IMR-90 (cell line): ENCODE measurements around the gene ZNF598. TPM values are rescaled to one million over a fixed set of nuclear protein-coding genes. Genes with fewer than 3 reads are reported as not detected.
A peak's percentile ranks its signal among the peaks of the same experiment; 100 is the strongest.

Experiments
- ATAC-seq: fragments of 200-7000 bp; cut with Tn5 transposase; 2 replicates; pipeline ENCODE4 v1.9.1; 2020; ENCODE audit warnings: low read depth, mild to moderate bottlenecking, moderate library complexity
- BruUV-seq: library from RNA; stranded (reverse); fragments of 400-500 nt; replicated peaks from 2 replicates; lab custom pipeline; 2021; lab: Mats Ljungman, UMichigan
- CTCF ChIA-PET: fragments of 300-600 bp; formaldehyde crosslinking; extraction: SDS; loops from one replicate; lab custom pipeline; 2021; ENCODE audit warnings: antibody characterized with exemption; lab: Yijun Ruan, JAX
- POLR2A ChIA-PET: fragments of 300-600 bp; sonication (Branson Sonifier 250); formaldehyde crosslinking; loops from one replicate; lab custom pipeline; 2022; ENCODE audit warnings: antibody characterized with exemption; ENCODE audit not compliant: unreplicated experiment; lab: Charles Lee
- DNase-seq: peaks from one replicate; pipeline ENCODE4 v3.0.0; 2013
- H2AFZ ChIP-seq: replicated peaks from 2 replicates; pipeline ENCODE3; 2013; ENCODE audit warnings: low read length, mild to moderate bottlenecking; ENCODE audit not compliant: poor library complexity
- H2AK5ac ChIP-seq: 2 replicates; pipeline ENCODE4 v1.6.1; 2013; ENCODE audit warnings: low read depth, low read length, inconsistent platforms
- H2AK9ac ChIP-seq: replicated peaks from 2 replicates; pipeline ENCODE3; 2013; ENCODE audit warnings: mild to moderate bottlenecking, low read depth, low read length, moderate library complexity; ENCODE audit not compliant: poor library complexity
- H2BK120ac ChIP-seq: 2 replicates; pipeline ENCODE4 v1.6.1; 2013; ENCODE audit warnings: low read depth, low read length, inconsistent platforms
- H2BK15ac ChIP-seq: 3 replicates; pipeline ENCODE4 v1.6.1; 2013; ENCODE audit warnings: low read depth, low read length, inconsistent platforms
- H2BK20ac ChIP-seq: 2 replicates; pipeline ENCODE4 v1.6.1; 2013; ENCODE audit warnings: low read depth, mild to moderate bottlenecking, inconsistent platforms, low read length, moderate library complexity
- H2BK5ac ChIP-seq: 2 replicates; pipeline ENCODE4 v1.6.1; 2013; ENCODE audit warnings: mild to moderate bottlenecking, low read depth, low read length, inconsistent platforms; ENCODE audit not compliant: poor library complexity, severe bottlenecking
- H3K14ac ChIP-seq: replicated peaks from 2 replicates; pipeline ENCODE4 v1.6.1; 2013; ENCODE audit warnings: low read depth, low read length, inconsistent platforms
- H3K18ac ChIP-seq: 2 replicates; pipeline ENCODE4 v1.6.1; 2013; ENCODE audit warnings: low read depth, low read length, control low read depth
- H3K23ac ChIP-seq: 2 replicates; pipeline ENCODE4 v1.6.1; 2013; ENCODE audit warnings: low read depth, low read length, inconsistent platforms
- H3K27ac ChIP-seq: 2 replicates; pipeline ENCODE4 v1.5.1; 2013; ENCODE audit warnings: mild to moderate bottlenecking, control low read depth, low read length; ENCODE audit not compliant: insufficient read depth
- H3K27me3 ChIP-seq: 2 replicates; pipeline ENCODE4 v1.6.1; 2013; ENCODE audit warnings: low read length; ENCODE audit not compliant: control insufficient read depth, insufficient read depth
- H3K36me3 ChIP-seq: 2 replicates; pipeline ENCODE4 v1.6.1; 2013; ENCODE audit warnings: low read length, mixed read lengths; ENCODE audit not compliant: control insufficient read depth, insufficient read depth
- H3K4ac ChIP-seq: 2 replicates; pipeline ENCODE4 v1.6.1; 2013; ENCODE audit warnings: low read depth, low read length, inconsistent platforms
- H3K4me1 ChIP-seq: 2 replicates; pipeline ENCODE4 v1.6.1; 2013; ENCODE audit warnings: low read length, mixed read lengths; ENCODE audit not compliant: control insufficient read depth, insufficient read depth
- H3K4me2 ChIP-seq: 2 replicates; pipeline ENCODE4 v1.6.1; 2013; ENCODE audit warnings: low read depth, mild to moderate bottlenecking, control low read depth, low read length, moderate library complexity
- H3K4me3 ChIP-seq: 2 replicates; pipeline ENCODE4 v1.5.1; 2013; ENCODE audit warnings: low read depth, mild to moderate bottlenecking, control low read depth, low read length, moderate library complexity; ENCODE audit not compliant: insufficient read depth
- H3K56ac ChIP-seq: 2 replicates; pipeline ENCODE4 v1.6.1; 2013; ENCODE audit warnings: low read length, inconsistent platforms; ENCODE audit not compliant: insufficient read depth; ENCODE audit errors: extremely low read depth
- H3K79me1 ChIP-seq, 2 experiments: 2 replicates each; pipeline ENCODE4 v1.6.1; 2013; ENCODE audit warnings: low read length in 2 of 2, inconsistent platforms in 1 of 2, low read depth in 1 of 2
- H3K9ac ChIP-seq: 2 replicates; pipeline ENCODE4 v1.6.1; 2013; ENCODE audit warnings: low read depth, low read length, control low read depth
- H3K9me1 ChIP-seq: 2 replicates; pipeline ENCODE4 v1.6.1; 2013; ENCODE audit warnings: low read length, inconsistent platforms; ENCODE audit not compliant: insufficient read depth
- H3K9me3 ChIP-seq: 2 replicates; pipeline ENCODE4 v1.6.1; 2013; ENCODE audit warnings: low read length; ENCODE audit not compliant: control insufficient read depth, insufficient read depth
- H4K20me1 ChIP-seq: 2 replicates; pipeline ENCODE4 v1.6.1; 2013; ENCODE audit warnings: low read length, inconsistent platforms; ENCODE audit not compliant: insufficient read depth
- H4K5ac ChIP-seq: 2 replicates; pipeline ENCODE4 v1.6.1; 2013; ENCODE audit warnings: mild to moderate bottlenecking, low read depth, low read length, control low read depth
- H4K8ac ChIP-seq, 2 experiments: 2 replicates each; pipeline ENCODE4 v1.6.1; 2013; ENCODE audit warnings: low read depth in 2 of 2, low read length in 2 of 2, control low read depth in 1 of 2, inconsistent platforms in 1 of 2
- H4K91ac ChIP-seq: 2 replicates; pipeline ENCODE4 v1.6.1; 2013; ENCODE audit warnings: low read depth, low read length, inconsistent platforms; ENCODE audit not compliant: insufficient read depth
- BHLHE40 ChIP-seq: fragments of 150-350 bp; IDR thresholded peaks from 2 replicates; pipeline ENCODE4 v1.6.1; 2016; ENCODE audit warnings: mild to moderate bottlenecking, low read depth, low read length
- CHD1 ChIP-seq: IDR thresholded peaks from 2 replicates; pipeline ENCODE4 v1.6.1; 2012; ENCODE audit warnings: low read depth, low read length, improper control_type of control experiment
- FOS ChIP-seq: fragments of 150-350 bp; IDR thresholded peaks from 2 replicates; pipeline ENCODE4 v1.6.1; 2016; ENCODE audit warnings: low read depth, low read length
- MAFK ChIP-seq: IDR thresholded peaks from 2 replicates; pipeline ENCODE4 v1.6.1; 2012; ENCODE audit warnings: low read depth, low read length, improper control_type of control experiment
- MAZ ChIP-seq: IDR thresholded peaks from 2 replicates; pipeline ENCODE4 v1.6.1; 2012; ENCODE audit warnings: low read depth, mild to moderate bottlenecking, low read length, improper control_type of control experiment, moderate library complexity, borderline replicate concordance
- MXI1 ChIP-seq: IDR thresholded peaks from 2 replicates; pipeline ENCODE4 v1.6.1; 2012; ENCODE audit warnings: low read depth, mild to moderate bottlenecking, low read length, moderate library complexity, borderline replicate concordance
- NFE2L2 ChIP-seq: fragments of 150-350 bp; IDR thresholded peaks from 2 replicates; pipeline ENCODE4 v1.6.1; 2016; ENCODE audit warnings: low read depth, mild to moderate bottlenecking, low read length
- POLR2A ChIP-seq: IDR thresholded peaks from 2 replicates; pipeline ENCODE4 v1.6.1; 2012; ENCODE audit warnings: mild to moderate bottlenecking, low read depth, low read length
- RCOR1 ChIP-seq: IDR thresholded peaks from 2 replicates; pipeline ENCODE4 v1.6.1; 2012; ENCODE audit warnings: mild to moderate bottlenecking, low read length, improper control_type of control experiment; ENCODE audit not compliant: insufficient replicate concordance
- SMC3 ChIP-seq: fragments of 150-350 bp; IDR thresholded peaks from 2 replicates; pipeline ENCODE4 v1.6.1; 2016; ENCODE audit warnings: low read depth, mild to moderate bottlenecking, antibody characterized with exemption, low read length, moderate library complexity
- WGBS, 2 experiments: methylation state at CpG; one replicate each; pipeline versions ENCODE4 v1.1.5 to v1.1.7; 2013; ENCODE audit warnings: missing lambda C conversion rate in 2 of 2; ENCODE audit not compliant: insufficient read length in 1 of 2; ENCODE audit errors: extremely low coverage in 2 of 2; 5-methylcytosine and 5-hydroxymethylcytosine counted together
- dilution Hi-C: fragments of 300-500 bp; cut with HindIII; formaldehyde crosslinking; loops from one replicate; pipeline ENCODE4 v1.14.3; 2018; ENCODE audit warnings: low sequenced_read_pairs; ENCODE audit not compliant: unreplicated experiment
- in situ Hi-C: fragments of 300-500 bp; cut with MboI; formaldehyde crosslinking; loops from 3 replicates; pipeline ENCODE4 v1.14.3; 2019; ENCODE audit warnings: low sequenced_read_pairs, inconsistent platforms, mixed read lengths
- intact Hi-C: fragments of 100-400 bp; cut with micrococcal nuclease; formaldehyde crosslinking; loops from 2 replicates; pipeline ENCODE4 v1.10.0; 2022
- polyA plus RNA-seq, 3 experiments: library from polyadenylated mRNA; depleted of rRNA; stranded (reverse); fragments of >200 nt; gene quantifications; 2 replicates each; pipeline ENCODE4 v1.2.3, GENCODE V29; 2012; ENCODE audit warnings: low replicate concordance in 1 of 3
- total RNA-seq: library from RNA; depleted of rRNA; stranded (reverse); fragments of >200 nt; gene quantifications from 2 replicates; pipeline ENCODE4 v1.2.3, GENCODE V29; 2012
- TF ChIP-seq, protein P1 (sequence below): fragments of 150-350 bp; IDR thresholded peaks from 2 replicates; pipeline ENCODE4 v1.6.1; 2017; ENCODE audit warnings: mild to moderate bottlenecking, antibody characterized with exemption, low read length, low read depth

The ZNF598 gene
- total and polyA plus RNA-seq, 2 of the 4 experiments (the other 2 are of a cell fraction): 3.4 to 36.4 TPM

DNA sequence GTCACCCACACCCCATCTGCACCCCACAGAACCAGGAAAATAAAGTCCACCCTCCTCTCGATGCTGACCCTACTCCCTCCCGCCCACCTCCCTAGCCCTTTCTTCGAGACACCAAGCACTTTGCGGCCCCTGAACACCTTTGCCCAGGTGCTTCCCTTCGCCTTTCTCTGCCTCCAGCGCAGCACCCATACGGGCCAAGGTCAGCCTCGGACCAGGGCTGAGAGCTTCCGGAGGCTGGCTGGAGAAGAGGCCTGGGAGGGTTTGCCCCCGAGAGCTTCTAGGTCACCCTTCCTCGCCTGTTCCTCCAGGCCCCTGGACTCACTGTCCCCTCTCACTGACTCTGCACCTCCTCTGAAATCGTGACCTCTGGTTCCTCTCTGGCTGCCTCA lies 14.4 kb upstream of the ZNF598 start:
- no peak overlapping the region for H3K23ac ChIP-seq
- no peak overlapping the region for H4K5ac ChIP-seq
- H4K91ac ChIP-seq: peak overlapping the region; percentile 96; the same call in 1 of the 2 replicates
- peak overlapping the region; percentile 27 for H2AFZ ChIP-seq
- H3K18ac ChIP-seq: no peak overlapping the region
- H3K9ac ChIP-seq: no peak overlapping the region
- peak overlapping the region; percentile 2; the same call in 1 of the 2 replicates for H2BK120ac ChIP-seq
- H2AK5ac ChIP-seq: peak overlapping the region; percentile 57
- peaks cover 6 to 25% of the 10 kb centered on the region in 2 experiments for H3K79me1 ChIP-seq
- H3K27ac ChIP-seq: no peak overlapping the region
- H2AK9ac ChIP-seq: peak overlapping the region; percentile 82
- H2BK20ac ChIP-seq: peak overlapping the region; percentile 65; the same call in 1 of the 2 replicates
- no peak overlapping the region; the same call in 2 of the 3 replicates for H2BK15ac ChIP-seq
- H3K4me1 ChIP-seq: peaks cover 20% of the 10 kb centered on the region
- POLR2A ChIA-PET: interaction anchor here (0.9 kb wide), 1 partner anchor 131 kb away, joined by 4 read pairs; the partner anchor contains the start of gene TRAF7
- no TSS peak for BruUV-seq
- peaks cover 13% of the 10 kb centered on the region for H4K20me1 ChIP-seq
- ATAC-seq (no peak), DNase-seq (no peak)
- H3K9me3 ChIP-seq: no peaks in the 10 kb centered on the region
- peaks cover 2% of the 10 kb centered on the region; the same call in 1 of the 2 replicates for H3K36me3 ChIP-seq
- H3K9me1 ChIP-seq: peaks cover 9% of the 10 kb centered on the region
- H3K27me3 ChIP-seq: peaks cover 17% of the 10 kb centered on the region; the same call in 1 of the 2 replicates
- intact Hi-C loops (no loop called here), dilution Hi-C loops (no loop called here), in situ Hi-C loops (loop anchor here (5.0 kb wide), 1 partner anchor 118 kb away; no protein-coding TSS in a partner anchor)
- peak overlapping the region; percentile 89 to 96; a peak in 2 of 4 replicates for H4K8ac ChIP-seq
- H3K4me3 ChIP-seq: no peak overlapping the region
- WGBS, 2 experiments: 90% methylated on average over 7 of the region's 12 CpGs; no CpG with 5 or more reads in 1 of the 2 experiments
- H2BK5ac ChIP-seq: no peak overlapping the region
- no peak overlapping the region for H3K14ac ChIP-seq
- no peak for TF ChIP-seq MAFK
- no peak for TF ChIP-seq NFE2L2
- TF ChIP-seq MAZ: no peak
- TF ChIP-seq MXI1: no peak
- TF ChIP-seq BHLHE40: no peak
- TF ChIP-seq FOS: no peak
- no peak for TF ChIP-seq RCOR1
- no peak for TF ChIP-seq CHD1
- TF ChIP-seq POLR2A: no peak
- TF ChIP-seq SMC3: no peak
- TF ChIP-seq, protein P1, sequence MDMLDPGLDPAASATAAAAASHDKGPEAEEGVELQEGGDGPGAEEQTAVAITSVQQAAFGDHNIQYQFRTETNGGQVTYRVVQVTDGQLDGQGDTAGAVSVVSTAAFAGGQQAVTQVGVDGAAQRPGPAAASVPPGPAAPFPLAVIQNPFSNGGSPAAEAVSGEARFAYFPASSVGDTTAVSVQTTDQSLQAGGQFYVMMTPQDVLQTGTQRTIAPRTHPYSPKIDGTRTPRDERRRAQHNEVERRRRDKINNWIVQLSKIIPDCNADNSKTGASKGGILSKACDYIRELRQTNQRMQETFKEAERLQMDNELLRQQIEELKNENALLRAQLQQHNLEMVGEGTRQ: no peak
- peak overlapping the region; percentile 95 for H3K4ac ChIP-seq
- CTCF ChIA-PET: no interaction called here
- no peak overlapping the region for H3K4me2 ChIP-seq
- no peak overlapping the region for H3K56ac ChIP-seq
